Right ventricle myocardium inferior (tissue), 1 donor: Measurements from ENCODE around the gene KRTAP5-3. TPM values are rescaled to one million over a fixed set of nuclear protein-coding genes. Genes with fewer than 3 reads are reported as not detected.

Source experiments
- ATAC-seq: fragments of 200-7000 bp; cut with Tn5 transposase; one replicate; pipeline ENCODE4 v1.9.1; 2020; ENCODE audit warnings: mild to moderate bottlenecking, moderate library complexity
- DNase-seq: peaks from one replicate; pipeline ENCODE4 v3.0.0; 2021; ENCODE audit errors: missing footprints
- intact Hi-C: fragments of 100-400 bp; cut with DNase I; formaldehyde crosslinking; loops from one replicate; pipeline ENCODE4 v1.11.0; 2022
- total RNA-seq: library from RNA; stranded (reverse); fragmentation: NEBNext Ultra II Directional; extraction: Animal tissue kit (Norgen Biotek cat#: 25700); gene quantifications from one replicate; pipeline ENCODE4 v1.2.1, GENCODE V29; 2021
- donor health status: DM: no; HTN: yes; CAD: no; lungs with severe emphysema.

KRTAP5-3 gene
- total RNA-seq, 1 donor from 2014 or later: not detected

DNA sequence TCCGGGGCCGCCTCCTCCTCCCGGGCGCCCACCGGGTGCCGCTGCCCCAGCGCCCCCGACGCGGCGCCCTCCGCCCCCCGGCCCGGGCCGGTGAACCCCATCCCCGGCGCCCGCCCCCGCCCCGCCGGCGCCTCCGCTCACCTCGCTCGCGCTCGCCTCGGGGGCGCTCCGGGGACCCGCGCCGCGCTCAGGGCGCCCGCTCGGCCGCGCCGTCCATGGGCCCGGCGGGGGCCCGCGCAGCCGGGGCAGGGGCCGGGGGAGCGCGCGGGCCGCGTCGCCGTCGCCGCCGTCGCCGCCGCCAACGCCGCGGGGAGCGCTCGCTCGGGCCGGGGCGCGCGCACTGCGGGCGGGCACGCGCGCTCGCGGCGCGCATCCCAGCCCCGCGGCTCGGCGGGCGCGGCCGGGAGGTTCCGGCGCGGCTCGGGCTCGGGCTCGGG is 36.5 kb downstream of the KRTAP5-3 start:
- DNase-seq (no peak), ATAC-seq (no peak)
- intact Hi-C loops: loop anchor here (2.0 to 5.0 kb wide), 3 partner anchors 13 to 369 kb away; no protein-coding TSS in a partner anchor

DNA sequence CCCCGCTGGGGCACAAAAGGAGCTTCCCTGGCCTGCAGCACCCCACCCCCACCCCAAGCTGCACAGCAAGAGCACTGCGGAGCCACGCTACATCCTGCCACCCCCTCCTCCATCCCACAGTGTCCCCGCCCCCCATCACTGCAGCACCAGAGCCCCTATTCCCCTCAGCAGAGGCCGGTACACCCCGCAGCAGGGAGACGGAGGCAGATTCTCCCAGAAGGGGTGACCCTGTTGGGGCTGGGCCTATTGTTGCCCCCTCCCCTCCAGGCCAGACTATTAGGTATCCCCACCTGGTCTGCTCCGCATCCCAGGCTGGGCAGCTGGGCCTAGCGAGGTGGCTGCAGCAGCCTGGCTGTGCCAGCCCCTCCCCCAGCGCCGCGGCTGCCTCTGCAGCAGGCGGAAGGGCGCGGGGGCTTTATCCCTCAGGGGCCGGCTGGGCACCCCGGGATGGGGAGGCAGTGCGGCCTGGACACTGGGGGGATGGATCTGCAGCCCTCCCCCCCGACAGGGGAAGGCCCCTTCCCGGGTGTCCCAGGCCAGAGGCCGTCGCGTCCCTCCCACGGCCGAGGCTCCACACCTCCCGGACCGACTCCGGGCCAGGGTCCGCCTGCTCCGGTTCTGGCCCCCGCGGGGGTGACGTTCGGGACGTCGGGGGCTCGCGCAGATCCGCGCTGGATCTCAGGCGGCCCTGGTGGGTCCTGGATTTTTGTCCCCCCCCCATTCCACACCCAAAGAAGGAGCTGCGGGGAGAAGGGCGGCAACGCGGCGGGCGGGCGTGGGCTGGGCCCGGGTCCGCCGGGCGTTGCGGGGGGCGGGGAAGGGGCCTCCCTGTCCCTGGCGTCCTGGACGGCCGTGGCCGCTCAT is 37.1 kb downstream of the KRTAP5-3 start:
- ATAC-seq: no peak
- DNase-seq: no peak
- intact Hi-C loops: loop anchor here (5.0 kb wide), 2 partner anchors 259 to 369 kb away; no protein-coding TSS in a partner anchor

DNA sequence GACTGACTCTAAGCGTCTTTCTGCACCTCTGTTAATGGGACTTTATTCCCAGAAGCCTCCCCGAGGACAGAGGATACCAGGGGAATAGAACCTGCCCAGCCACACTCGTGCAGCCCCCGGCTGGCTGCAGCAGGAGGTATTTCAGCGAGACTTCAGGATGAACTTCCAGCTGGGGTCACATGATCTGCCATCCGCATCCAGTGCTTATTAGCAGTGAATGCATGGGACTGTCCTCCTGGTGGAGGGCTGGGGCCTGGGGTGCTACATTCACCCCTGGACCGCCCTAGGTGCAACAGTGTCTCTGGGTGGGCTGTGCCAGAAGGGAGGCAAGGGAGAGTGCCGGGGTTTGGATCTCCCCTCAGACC is 37.8 kb downstream of the KRTAP5-3 start:
- ATAC-seq (no peak), DNase-seq (no peak)
- intact Hi-C loops: loop anchor here (5.0 kb wide), 2 partner anchors 258 to 368 kb away; no protein-coding TSS in a partner anchor

DNA sequence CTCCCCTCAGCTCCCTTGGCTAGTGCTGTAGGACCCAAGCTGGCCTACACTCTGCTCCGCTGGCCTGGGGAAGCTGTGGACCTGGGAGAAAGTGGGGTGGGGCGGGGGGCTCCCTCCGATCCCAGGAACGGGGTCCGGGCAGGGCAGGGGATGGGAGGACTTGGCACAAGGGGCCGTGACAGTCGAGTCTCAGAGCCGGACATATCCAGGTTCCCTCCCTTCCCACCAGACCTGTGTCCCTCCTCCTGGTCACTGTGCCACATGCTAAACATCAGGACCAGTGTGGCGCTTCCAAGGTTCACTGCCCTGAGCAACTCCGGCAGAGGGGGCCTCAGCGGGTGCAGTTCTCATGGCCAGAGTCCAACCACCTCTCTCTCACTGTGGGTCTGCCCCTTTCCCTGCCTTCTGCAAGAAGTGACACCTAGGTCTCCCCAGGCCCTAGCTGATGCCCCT is 38.2 kb downstream of the KRTAP5-3 start:
- ATAC-seq (no peak), DNase-seq (no peak)
- intact Hi-C loops: loop anchor here (5.0 kb wide), 2 partner anchors 258 to 368 kb away; no protein-coding TSS in a partner anchor

DNA sequence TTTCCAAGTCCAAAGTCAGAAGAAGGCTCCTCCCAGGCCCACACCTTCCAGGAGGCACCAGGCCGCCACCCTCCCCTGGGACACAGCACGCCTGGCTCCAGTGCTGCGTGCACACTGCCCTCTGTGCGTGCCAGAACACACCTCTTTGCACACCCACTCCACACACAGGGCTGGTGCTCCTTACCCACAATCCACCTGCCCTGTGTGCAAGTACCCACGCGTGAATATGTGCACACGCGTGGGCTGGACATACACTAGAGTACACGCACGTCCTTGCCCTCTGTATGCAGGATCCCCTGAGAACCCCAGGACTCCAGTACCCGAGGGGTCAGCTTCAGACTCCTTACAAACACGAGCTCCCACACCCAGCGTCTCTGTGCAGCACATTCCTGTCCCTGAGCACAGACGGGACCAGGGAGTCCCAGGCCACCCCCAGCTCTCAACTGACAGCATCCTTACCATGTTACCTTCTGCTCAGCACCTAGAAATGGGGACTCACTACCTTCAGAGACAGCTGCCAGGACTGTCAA is 38.9 kb downstream of the KRTAP5-3 start:
- no peak for ATAC-seq
- no peak for DNase-seq
- intact Hi-C loops: no loop called here

DNA sequence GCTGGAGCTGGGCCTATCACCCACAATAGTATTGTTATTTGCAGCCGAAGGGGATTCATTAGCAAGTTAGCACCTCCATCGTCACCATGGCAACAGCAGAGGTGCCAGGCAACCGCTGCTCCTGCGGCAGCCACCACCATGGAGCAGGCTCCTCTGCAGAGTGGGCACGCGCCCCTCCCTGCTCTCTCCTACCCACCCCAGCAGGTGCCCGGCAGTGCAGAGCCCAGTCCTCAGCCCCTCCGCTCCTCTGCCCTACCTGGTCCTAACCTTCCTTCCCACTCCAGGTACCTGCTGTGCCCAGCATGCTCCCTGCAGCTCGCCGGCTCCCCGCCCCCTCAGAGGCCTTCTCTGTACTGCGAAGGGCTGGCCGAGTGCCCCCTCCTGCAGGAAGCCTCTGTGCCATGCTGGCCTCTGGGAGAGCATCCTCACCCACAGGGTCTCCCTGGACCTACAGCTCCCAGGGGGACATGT is 39.8 kb downstream of the KRTAP5-3 start:
- DNase-seq (no peak), ATAC-seq (no peak)
- intact Hi-C loops: no loop called here

DNA sequence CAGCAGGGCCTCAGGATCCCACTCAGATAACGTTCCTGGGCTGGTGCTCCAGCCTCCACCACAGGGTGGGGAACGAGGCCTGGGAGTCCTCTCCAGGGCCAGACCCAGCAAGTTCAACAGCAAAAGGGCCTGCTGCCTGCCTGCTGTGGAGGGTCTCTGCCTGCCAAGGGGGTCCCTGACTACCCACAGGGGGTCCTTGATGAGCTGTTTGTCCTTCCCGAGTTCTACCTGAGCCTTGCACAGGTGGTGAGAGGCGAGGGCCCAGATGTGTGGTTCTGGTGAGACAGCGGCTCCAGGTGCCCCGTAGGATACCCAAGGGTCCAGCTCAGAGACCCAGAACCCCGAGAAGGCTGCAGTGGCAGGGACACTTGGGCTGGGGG is 40.6 kb downstream of the KRTAP5-3 start:
- ATAC-seq (no peak), DNase-seq (no peak)
- intact Hi-C loops: no loop called here

DNA sequence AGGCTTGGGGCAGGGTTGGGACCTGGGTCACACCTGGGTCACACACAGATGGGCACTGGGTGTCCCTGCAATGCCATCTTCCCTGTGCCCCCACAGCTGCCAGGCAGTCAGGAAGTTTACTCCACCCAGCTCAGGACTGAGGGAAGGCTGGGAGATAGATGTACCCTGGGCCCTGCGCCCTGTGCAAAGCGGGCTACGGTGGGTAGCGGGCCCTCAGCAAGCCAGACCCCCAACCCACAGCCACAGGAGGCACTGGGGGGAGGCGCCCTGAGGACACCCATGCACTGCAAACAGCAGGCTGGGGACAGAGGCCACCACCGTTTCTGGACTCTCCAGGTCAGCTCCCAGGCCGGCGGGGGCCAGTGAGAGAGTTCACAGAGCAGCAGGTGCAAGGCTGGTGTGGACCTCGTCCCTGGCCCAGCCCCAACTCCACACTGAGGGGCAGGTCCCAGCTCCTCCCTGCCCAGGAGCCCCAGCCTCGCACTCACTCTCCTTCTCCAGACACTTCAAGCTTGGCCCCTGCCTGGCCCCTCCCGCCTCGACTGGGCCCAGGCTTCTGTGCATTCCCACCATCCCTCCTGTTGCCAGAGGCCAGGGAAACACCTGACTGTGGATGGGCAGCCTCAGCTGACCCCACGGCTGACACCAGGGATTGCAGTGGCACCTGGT is 41.1 kb downstream of the KRTAP5-3 start:
- no peak for DNase-seq
- intact Hi-C loops: no loop called here
- no peak for ATAC-seq

DNA sequence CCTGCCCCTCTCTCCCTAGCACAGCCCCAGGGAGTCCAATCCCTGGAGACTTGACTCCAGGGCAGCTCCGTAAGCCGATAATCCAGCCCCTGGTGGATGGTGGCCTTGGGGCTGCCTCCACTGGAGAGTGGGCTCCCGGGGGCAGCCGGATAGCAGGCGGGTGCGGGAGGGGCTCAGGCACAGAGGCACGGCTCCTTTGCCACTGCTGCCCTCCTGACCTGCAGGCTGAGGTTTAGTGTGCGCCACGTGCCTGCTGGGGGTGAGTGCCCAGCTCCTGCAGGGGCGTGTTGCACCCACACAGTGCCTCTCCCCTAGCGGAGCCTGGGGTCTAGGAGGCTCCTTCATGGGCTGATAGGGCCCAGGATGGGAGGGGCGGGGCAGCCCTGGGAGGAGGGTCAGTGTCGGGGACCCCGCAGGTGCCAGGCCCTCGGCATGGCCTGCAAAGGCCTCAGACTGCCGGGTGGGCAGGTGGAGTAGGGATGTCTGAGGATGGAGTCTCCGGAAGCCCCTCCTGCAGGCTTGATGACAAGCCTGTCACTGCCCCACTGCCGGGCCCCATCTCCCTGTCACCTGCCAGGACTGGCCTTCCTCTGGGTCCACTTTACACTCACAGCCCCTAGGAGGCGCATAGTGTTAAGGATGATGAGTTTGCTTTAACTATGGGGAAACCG is 41.7 kb downstream of the KRTAP5-3 start:
- ATAC-seq: no peak
- intact Hi-C loops: no loop called here
- DNase-seq: no peak

DNA sequence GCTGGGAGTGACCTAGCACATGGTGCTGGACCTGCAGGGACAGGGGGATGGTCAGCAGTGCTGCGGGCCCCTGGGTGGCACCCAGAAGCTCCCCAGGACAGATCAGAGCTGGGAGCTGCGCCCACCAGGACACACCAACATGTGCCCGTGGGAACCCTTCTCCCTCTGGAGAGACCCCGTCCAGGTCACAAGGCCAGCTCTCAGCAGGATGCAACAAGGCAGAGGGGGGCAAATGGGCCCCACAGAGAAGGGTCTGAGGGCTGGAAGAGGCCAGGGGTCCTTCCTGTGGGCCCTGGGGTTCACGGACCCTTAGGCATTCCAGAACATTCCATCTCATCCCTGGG is 42.4 kb downstream of the KRTAP5-3 start:
- intact Hi-C loops: no loop called here
- DNase-seq (no peak), ATAC-seq (no peak)

DNA sequence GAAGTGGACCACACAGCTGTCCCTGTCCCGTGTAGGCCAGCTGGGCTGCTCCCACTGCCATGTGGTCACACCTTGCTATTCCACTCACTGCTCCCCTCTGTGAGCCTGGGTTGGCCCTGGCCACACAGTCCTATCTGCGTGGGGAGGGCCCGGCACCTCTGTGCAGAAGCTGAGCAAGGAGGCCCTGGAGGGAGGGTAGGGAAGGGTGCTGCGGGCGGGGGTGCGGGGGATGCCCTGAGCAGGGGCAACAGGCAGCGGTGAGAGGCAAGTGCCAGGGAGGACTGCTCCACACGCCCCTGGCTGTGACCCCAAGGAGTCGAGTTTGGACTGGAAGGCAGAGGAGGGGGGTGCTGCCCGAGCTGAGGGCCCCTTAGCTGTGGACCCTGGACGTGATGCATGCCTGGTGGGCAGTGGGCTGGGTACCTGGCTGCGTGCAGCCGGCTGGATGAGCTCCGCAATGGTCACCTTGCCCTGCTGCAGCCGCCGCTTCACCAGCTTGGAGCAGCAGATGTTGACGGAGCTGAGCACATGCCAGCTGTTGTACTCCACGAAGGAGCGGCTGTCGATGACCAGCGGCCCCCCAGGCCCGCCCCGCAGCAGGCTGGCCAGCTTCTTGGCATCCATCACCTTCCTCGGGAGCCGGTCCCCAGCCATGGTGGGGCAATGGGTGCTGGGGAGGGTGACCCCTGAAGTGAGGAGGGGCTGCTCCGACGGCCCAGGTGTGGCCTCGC is 42.9 kb downstream of the KRTAP5-3 start:
- no peak for ATAC-seq
- DNase-seq: peak; percentile 66
- intact Hi-C loops: no loop called here

DNA sequence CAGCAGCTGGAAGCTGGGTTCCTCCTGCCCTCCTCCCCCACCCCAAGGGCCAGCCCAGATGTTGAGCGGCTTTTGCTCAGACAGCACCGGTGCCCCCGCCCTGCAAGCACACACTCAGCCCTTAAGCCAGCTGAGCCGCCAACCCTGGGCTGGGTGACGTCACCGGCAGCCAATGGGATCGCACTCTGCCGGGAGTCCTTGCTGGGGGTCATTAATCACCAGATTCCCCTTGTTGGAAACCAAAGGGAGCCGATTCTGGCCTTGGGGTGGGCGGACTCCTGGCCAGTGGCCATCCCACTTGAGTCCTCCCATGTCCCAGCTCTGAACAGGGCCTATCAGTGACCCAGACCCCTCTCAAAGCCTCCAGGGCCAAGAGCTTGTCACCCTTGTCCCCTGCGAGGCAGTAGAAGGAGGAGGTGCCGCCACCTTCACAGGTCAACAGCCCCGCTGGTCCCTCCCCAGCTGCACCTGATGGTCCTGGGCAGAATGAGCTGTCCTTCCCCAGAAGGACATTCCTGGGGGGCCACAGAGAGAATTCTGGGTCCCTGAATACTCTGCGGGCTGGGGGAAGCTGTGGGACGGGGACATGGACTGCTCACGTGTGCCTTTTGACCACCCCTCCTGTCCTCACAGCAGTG is 43.6 kb downstream of the KRTAP5-3 start:
- ATAC-seq (peak; percentile 26), DNase-seq (peak; percentile 69)
- intact Hi-C loops: no loop called here

DNA sequence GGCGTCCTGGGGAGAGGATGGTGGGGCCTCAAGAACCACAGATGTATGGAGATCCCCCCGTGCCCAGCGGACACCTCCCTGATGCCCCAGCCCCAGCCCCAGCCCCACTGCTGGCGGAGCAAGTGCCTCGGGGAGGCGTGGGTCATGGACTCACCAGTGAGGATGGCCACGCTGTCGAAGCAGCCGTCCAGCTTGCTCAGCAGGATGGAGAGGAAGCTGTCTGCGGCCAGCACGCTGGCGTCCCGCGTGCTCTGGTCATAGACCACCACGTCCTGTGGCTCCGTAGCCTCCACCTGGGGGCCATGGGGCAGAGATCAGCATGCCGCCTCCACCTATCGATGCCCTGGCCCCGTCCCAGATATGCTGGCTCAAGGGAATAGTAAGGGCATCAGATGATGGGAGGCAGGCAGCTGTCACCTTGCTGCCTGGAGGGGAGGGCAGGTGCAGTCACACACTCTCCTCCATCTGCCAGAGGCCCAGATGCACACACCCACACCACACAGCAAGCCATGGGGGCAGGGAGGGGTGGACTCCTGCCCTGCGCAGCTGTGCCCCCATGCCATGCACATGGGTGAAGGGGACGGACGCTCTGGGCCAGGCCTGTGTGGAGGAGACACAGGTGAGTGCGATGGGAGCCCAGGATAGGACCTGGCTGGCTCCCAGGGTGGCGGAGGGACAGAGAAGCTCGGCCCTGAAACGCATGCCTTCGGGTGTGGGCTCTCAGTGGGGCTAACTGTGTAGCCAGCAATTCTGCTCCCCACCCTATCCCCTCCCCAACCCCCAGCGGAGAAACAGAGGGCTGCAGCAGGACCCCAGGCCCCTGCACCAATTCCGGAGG is 44.3 kb downstream of the KRTAP5-3 start:
- intact Hi-C loops: no loop called here
- DNase-seq (peak; percentile 53), ATAC-seq (no peak)

DNA sequence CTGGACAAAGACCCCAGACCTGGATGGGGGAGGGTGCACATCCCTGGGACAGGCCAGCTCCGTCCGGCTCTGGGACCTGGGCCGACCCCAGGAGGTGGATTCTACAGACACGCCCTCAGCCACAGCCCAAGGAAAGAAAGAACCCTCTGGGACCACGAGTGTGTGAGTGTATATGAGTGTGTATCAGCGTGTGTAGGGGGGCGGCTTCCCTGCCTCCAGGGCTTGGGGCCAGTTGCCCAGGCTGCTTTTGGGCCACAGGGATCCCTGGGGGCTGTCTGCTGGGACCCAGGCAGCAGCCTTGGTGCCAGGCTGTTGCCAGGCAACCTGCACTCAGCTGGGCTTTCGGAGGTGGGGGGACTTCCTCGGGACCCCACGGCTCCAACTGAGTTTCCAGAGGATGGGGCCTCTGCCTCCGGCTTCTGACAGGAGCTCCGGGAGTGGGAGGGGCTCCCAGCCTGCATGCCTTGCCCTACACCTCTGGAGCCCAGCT is 45.1 kb downstream of the KRTAP5-3 start:
- DNase-seq (no peak), ATAC-seq (no peak)
- intact Hi-C loops: no loop called here

DNA sequence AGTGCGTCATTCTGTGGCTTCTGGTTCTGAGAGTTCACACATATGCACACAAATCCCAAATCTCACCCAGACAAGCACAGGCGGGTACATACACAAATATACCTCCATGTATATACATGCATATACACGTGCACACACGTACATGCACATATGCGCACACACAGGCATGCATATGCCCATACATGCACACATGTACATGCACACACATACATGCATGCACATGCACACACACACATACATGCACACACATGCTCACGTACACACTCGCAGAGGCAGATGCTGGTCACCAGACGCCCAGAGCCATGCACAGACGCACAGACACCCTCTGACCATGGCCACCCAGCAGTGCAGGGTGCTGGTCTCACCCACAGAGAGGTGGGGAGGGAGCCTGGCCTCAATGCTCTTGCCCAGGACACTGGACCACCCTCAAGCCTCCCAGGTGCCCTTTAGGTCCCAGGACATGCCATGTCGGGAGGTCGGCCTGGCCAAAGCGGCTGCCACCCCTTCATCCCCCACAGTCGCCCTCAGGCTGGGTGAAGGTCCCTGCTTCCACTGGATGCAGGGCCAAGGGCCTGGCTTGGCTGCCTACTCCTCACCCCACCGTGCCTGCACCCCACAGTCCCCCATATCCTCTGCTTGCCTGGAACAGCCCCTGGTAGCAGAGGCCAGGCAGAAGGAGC is 45.7 kb downstream of the KRTAP5-3 start:
- intact Hi-C loops: no loop called here
- no peak for DNase-seq
- no peak for ATAC-seq

DNA sequence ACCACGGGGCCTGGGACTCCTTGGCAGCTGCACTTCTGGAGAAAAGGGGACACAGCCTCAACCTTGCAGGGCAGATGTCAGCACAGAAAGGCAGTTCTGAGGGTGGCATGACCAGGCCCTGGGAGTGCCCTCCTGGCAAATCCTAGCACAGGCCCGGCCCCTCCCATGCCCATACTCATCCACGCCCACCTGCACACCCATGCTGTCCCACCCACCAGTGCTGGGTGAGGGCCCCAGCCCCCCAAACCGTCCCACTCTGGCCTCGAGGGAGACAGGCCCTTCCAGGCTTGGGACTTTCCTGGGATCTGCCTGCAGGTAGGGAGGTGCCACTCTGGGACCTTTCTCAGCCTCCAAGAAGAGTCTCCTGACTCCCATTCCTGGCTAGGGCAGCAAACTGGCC is 46.3 kb downstream of the KRTAP5-3 start:
- DNase-seq: no peak
- ATAC-seq: no peak
- intact Hi-C loops: no loop called here

DNA sequence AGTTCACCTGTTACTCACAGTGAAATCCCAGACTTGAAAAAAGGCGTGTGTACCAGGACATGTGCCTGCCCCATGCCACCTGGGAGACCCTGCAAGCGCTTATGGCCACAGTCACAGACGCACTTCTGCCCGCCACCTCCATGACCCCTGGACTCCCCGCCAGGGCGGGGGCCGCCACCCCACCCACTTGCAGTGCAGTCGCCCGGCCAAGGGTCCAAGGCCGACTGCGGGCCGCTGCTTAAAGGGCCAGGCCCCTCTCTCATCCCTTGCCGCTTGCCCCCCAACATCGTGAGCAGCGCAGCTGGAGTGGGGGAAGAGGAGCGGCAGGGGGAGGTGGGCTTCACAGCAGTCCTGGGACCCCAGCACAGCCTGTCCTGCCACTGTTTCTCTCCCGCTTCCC is 47.0 kb downstream of the KRTAP5-3 start:
- ATAC-seq: no peak
- no peak for DNase-seq
- intact Hi-C loops: no loop called here
